ENCODE measurements around the gene PAPSS1.
"Not testable (repeated sequence)": the region's sequence is repeated elsewhere in the genome, so short reads cannot be mapped to it uniquely, and the experiment has no call there.

The PAPSS1 gene

DNA sequence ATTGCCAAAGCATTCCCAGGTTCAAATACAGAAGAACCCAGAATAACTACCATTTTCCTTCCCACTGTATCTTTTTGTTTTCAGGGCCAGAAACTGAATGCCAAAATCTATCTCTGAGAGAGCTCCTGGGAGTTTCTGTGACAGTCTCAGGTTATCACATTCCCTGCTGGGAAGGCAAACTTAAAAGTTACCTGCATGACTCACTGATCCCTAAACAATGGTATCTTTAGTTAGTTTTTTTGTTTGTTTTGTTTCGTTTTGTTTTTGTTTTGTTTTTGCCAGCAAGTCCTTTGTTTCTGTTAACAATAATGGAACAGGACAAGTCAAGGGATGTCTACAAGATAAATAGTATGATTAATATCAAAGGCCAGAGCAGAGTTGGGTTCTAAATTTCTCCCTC lies 34.3 kb downstream of the PAPSS1 start:
- no peak for DNase-seq

DNA sequence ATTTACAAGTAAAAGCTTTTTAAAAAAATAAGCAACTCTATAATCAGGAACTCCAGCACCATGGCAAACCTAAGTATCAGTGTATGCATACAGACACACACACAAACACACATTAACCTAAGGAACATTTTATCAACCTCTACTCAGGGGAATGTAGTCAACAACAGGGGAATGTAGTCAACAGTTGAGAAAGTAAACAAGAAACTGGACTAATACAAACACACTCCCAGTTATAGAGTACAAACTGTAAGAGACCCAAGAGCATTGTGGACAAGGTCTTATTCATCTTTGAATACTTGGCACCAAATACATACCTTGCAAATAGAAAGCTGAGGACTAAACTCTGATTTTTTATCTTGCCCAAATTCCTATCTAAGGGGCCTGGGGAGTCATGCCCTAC lies 36.2 kb downstream of the PAPSS1 start:
- no peak for DNase-seq

DNA sequence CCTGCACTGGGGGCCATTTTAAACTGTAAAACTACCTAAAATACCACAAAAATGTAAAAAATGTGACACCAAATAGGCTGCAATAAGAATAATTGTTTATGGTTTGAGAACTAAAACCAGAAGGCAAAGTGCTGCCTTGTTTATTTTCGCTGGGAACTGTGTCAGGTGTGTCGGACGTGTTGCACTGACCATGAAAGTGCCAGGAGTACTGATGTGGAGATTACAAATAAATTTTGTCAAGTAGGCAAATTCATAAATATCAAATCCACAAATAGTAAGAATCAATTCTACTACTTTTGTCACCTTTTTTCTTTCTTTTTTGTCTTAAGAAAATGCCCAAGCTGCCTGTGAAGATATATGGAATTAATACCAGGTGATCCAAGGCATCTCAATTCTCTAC lies 37.7 kb downstream of the PAPSS1 start:
- no peak for DNase-seq

DNA sequence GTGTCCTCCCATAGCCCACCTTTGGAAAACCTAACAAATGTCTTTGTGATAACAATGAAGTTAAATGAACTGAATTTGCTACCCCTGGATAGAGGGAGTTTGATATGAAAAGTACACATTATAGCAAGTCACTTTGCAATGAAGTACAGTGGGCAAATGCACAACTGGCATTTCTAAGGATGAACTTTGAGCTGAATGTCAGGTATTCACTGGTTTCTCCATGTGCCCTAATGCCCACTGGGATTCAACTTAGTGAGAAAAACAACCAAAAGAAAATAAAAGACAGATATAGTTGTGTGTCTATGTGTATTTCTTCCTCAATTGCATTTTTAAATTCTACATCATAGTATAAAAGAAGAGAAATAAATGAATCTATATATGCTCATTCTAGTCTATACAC lies 51.0 kb downstream of the PAPSS1 start:
- DNase-seq: no peak

DNA sequence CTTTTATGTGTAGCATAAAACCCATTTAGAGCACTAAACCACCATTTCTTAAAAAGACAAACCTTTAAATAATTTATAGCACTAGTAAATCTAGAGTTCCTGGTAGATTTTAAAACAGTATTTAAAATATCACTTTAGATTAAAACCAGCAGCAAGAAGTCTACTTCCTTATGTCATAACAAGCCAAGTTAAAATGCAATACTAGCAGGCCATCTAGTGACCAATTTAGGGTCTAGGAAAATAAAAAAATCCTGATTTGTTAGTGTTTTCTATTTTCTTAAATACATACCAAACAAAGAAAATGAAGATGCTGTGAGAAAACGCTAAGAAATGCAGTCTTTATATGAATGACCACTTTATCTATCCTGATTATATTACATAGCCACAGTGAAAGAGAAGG lies 53.9 kb downstream of the PAPSS1 start:
- no peak for DNase-seq

DNA sequence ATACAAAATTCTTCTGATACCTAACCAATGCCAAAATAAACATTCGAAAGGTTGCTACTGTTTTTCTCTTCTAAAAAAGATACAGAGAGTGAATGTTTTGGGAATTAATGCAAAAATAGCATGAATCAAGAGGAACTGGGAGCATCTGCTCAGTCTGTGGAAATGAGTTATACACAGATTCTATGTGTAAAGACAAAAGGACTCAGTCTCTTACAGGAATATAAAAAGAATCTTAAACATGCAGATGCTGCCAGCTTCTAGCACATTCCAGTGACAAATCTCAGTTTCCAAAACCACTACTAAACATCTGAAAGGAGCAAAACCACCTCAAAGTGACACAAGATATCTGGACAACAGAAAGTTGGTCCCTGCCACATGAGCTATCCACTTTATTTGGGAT lies 55.0 kb downstream of the PAPSS1 start:
- no peak for DNase-seq

DNA sequence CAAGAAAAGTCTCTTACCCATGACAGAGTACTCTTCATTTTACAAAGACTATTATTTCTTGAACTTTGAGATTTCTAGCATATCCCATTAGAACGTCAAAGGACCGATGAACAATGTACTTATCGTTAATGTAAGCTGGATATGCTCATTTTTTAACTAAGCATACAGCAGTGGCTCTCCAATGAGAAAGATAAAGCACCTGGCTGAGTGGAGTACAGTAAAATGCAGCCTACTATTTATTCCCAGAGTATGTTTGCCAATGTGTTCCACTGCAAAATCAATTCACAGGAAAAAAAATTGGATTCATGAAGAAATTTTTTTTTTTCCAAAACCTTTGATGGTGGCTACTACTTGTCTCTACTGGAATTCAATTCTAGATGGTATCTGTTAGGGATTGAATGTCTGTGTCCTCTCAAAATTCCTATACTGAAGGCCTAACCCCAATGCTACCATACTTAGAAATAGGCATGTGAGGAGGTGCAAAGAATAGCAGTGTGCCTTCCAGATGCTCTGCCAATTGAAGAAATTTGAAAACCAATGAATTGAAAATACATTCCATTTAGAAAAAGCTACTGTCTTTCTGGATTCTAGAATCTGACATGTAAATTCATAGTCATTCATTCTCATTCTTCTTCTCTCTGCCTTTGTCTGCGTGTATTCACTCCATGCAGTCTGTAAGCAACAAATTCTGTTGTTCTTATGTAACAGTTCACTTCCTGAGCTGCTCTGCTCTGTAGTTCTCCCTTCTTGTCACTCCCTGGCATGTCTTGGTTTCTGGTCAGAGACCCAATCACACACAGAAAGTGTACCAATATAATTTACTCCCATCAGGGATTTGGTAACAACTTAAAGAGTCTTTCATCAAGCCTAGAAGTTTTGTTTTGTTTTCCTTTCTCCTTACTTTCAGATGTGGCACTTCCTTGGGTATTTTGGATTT lies 61.4 kb downstream of the PAPSS1 start:
- DNase-seq: no peak

DNA sequence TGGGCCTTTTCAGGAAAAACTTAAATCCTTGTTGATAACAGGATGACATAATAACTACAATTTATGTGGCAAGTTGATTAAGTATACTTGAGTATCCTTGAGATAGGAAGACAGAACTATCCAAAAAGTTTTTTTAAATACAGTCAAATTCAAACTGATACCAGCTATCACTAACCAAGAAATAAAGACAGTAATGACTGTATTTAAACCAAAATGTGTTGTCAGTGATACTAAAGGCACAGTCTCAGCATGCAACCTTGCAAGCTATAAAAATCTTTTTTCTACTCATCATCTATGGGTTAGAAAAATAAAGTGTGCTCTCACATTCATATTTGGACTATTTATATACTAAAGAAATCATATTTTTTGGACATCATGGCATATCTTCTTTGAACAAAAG lies 64.7 kb downstream of the PAPSS1 start:
- no peak for DNase-seq

DNA sequence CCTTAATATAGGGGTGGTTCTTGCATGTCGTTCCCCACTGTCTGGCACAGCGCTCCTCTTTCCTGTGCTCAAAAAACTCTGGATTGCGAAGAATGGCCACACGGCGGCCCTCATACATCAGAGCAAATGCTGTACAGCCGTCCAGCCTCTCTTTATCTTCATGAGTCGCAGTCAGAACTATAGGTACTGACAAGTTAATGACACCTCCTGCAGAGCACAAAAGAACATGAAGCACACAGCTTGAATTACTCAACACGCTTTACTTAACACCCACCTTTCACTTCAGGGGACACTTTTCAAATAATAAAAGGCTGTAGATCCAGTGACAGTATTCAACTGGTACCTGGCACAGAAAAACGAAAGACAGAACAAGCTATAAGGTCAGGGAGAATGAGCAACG lies 65.3 kb downstream of the PAPSS1 start:
- no peak for DNase-seq

DNA sequence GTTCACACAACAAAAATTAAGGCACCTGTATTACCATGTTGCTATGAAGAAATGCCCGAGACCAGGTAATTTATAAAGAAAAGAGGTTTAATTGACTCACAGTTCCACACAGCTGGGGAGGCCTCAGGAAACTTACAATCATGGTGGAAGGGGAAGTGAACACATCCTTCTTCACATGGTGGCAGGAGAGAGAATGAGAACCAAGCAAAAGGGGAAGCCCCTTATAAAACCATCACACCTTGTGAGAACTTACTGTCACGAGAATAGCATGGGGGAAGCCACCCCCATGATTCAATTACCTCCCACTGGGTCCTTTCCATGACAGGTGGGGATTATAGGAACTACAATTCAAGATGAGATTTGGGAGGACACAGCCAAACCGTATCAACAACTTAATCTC lies 68.6 kb downstream of the PAPSS1 start:
- DNase-seq: not testable (repeated sequence)

DNA sequence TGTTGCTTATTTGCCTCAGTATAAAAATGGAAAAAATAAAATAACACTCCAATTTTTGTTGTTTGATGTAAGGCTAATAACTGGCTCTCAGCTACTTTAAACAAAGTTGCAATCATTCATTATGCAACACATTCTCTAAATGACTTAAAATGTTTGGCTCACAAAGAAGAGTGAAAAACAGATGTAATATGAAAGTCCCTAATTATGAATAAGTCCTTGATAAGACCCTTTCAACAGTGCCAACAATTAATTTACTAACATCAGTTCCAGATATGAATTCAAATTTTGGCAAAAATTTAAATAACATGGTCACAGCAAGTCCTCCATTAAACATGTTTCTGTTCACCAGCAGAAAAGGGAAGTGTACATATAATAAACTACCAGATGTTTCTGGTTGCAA lies 69.8 kb downstream of the PAPSS1 start:
- DNase-seq: no peak

DNA sequence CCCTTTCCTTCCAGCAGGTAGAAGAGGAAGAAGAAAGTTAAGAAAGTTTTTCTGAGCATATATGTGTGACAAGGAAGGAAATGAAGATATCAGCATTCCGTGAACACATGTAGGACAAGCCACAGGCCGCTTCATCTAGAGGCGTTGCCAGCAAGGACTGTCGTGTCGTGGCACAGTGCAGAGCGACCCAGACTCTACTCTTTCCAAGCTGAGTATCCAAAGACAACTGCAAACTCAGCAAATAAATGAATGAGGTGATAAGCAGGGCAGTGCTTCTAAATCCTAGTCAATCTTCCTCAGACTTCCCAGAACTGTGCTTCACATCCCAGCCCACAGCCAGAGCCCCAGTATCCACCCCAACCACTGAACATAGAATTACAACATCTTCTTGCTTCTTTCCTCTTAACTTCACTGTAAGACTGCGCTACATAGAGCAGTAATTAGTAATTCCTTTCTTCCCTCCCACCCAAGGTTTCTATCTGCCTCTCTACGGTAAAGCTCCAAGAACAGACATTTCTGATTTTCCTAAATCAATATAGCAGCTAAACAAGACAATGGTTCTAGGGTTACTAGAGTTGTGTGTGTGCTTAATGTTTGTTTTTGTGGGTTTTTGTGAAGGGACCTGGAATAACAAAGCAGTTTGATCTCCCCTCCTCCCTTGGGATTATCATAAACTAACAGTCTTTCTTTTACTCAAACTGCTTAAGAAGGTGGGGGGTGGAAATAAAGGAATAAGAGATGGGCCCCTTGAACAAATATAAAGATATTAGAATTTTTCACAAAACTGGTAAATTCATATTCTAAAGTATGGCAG lies 71.6 kb downstream of the PAPSS1 start:
- no peak for DNase-seq

DNA sequence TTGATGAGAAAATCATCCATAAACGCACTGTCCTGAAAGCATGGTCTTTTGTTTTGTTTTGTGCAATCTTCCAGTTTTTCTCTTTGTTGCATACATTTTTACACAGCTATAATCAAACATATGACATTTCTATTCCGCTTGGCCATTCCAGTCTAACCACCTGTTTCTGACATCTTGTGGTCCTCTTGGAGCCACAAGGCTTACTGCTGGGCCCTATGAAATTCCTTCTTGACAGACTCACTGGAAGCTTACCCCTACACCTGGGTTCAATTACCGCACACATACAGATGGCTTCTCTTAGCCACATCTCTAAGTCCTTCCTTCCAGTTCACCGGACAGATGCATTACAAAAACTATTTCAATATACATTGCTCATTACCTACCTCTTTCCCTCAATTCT lies 72.4 kb downstream of the PAPSS1 start:
- DNase-seq: no peak

DNA sequence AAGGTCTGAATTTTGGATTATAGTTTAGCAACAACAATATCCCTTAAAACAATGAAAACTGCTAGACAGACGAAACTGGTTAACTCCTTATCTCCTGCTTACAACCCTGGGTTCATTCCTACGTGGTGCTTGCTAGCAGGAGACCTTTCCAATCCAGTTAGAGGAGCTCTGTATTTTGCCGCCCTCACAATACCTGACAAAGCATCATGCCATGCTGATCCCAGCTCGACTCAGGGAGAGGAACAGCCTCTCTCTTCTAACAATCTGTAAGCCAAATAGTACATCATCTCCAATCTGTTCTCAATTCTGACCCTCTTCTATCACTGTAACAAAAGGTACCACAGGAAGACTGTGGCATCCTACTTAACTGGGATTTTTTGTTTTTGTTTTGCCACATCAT lies 74.4 kb downstream of the PAPSS1 start:
- DNase-seq: no peak

DNA sequence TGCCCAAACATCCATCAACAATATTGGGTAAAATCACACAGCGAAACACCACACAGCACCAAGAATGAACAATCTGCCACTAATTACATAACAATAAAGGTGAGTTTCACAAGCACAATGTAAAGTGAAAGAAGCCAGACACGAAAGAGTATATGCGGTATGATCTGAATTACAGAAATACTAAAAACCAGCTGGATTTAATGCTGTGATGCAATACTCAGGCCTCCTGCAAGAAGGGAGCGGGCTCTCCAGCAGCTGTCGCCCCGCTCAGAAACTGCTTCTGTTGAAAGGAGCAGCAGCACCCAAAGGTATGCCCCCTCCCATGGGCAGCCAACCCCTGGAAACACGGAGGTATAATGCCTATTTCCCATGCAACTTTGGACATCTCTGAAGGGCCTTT lies 77.0 kb downstream of the PAPSS1 start:
- DNase-seq: no peak

DNA sequence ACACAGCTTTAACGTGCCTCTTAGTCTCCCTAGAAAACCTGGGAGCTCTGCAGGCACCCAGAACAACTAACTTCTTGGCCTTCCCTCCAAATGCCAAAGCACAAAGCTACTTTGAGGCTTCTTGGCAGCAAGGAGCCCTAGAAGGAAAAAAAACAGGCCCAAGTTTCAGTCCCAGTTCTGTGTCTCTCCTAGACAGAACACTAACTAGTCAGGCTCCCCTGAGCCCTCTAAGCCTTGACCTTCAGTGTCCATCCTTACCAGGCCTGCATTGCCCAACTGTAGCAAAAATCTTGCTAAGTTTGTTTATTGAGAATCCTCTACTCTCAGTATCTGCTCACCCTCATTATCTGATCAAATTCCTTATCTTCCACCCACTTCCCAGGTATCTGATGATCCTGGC lies 79.2 kb downstream of the PAPSS1 start:
- DNase-seq: no peak

DNA sequence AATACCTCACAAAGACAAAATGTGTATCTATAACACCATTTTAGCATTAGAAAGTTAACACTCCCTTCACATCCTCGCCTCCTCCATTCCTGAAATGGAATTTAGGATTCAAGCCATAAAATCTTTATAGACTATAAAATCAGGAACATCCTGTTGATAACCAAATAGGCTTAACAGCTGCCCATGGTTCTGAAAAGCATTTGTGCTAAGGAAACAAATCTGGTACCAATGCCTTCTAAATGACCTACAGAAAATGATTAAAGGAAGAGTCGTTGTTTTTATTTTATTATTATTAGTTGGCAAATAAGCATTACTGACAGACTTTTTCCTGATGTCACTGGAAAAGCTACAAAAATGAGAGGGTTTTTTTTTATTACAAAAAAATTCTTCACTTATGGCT lies 79.8 kb downstream of the PAPSS1 start:
- DNase-seq: no peak

DNA sequence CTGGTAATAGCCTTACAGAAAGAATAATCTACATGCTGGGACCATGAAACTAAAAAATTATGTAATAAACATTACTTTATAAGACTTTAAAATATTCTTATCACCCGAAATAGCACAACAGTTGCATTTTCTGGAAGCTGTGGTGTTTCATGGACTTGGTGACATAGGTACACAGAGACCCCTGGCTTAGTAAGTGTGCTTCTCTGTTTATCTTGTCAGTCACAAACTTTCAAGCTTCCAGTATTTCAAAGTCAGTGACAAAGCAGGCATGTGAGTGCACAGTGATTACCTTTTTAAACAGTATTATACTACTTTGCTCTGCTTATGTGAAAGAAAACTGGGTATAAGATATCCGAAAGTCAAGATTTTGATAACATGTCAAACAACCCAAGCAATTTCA lies 84.3 kb downstream of the PAPSS1 start:
- no peak for DNase-seq

DNA sequence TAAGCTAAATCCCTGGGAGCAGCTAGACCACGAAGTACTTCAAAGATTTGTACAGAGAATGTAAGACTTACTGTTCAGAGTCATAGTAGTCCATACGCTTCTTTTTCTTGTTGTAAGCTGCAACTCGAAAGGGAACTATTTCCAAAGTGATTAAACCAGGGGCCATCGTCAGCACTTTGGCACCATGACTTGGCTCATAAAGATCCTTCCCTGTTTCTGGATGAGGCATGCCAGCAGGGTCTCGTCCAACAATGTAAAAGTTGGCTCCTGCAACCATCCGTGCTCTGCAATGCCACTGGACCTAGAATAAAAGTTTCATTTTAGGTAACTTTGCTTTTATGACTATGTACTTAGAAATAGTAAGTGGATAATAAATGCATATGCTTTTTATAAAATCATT lies 88.5 kb downstream of the PAPSS1 start:
- no peak for DNase-seq

DNA sequence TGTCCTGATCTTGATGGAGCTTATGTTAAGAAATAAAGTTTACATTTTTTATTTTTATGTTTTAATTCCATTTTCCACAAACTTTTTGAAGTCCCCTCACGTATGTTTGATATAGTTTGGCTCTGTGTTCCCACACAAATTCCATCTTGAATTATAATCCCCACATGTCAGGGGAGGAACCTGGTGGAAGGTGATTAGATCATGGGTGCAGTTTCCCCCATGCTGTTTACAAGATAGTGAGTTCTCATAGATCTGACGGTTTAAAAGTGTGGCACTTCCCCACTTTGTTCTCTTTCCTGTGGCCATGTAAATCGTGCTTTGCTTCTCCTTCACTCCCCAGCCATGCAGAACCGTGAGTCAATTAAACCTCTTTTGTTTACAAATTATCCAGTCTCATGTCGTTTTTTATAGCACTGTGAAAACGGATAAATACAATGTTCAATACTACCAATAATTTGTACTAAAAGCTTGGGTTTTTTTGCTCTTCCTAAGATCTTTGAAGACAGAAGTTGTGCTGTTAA lies 89.8 kb downstream of the PAPSS1 start:
- DNase-seq: no peak

DNA sequence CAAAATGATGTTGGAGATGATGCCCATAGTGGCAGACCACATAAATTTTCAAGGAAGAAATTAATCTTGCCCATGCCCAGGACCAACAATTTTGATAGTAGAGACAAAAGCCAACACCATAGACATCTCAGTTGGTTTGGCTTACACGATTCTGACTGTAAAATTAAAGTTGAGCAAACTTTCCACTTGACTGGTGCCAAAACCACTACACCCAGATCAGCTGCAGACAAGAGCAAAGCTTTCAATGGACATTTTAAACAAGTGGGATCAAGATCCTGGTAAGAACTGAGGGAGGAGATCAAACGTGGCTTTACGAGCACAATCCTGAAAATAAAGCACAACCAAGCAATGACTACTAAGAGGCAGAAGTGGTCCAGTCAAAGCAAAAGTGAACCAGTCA lies 90.7 kb downstream of the PAPSS1 start:
- DNase-seq: no peak

DNA sequence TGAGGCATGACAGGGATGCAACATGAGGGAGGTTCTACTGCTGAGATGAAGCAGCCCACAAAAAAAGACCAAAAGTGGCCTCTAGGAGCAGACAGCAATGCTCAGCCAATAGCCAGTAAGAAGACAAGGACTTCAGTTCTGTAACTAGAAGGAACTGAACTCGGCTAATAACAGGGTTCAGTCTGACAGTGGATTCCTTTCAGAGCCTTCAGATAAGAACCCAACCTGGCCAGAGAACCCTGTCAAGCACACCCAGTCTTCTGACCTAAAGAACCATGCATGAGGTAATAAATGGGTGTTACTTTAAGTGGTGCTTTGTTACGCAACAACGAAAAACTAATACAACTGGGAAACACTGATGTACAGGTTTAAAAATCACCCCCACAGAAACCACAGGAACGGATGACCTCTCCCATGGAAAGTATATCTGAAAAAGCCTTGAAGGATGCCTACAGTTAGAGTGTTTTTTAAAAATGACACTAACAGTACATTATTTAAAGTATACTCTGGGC lies 94.6 kb downstream of the PAPSS1 start:
- no peak for DNase-seq

DNA sequence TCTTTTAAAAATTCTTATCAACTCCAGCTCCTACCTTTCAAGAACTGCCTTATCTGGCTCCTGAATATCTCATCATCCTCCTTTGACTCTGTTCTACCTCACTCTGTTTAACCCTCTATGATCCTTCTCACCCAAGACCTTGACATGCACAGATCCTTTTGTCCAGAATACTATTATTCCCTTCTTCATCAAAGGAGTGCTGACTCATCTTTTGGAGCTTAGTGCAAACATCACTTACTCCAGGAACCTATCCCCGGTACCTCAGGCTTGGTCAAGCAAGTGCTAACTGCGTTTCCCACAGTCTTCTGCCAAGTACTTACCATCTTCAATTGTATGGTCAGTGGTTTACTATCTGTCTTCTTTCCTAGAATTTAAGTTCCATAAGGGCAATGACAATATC lies 96.0 kb downstream of the PAPSS1 start:
- DNase-seq: no peak

DNA sequence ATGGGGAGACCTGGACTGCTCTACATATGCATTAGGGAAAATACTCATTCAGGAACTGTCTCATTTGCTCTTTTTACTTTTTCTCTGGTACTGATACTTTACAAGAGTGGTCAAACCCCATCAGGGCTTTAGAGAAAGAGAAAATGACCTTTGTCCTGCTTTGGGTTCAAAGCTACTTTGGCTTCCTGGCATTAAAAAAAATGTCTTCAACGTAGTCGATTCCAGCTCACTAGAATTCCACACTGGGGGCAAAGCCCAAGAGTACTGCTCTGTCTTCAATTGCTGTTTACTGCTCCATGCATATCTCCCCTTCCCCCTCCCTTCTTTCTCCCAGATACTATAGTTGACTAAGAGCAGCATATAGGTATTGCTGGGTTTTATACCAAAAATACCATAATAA lies 98.0 kb downstream of the PAPSS1 start:
- no peak for DNase-seq

All from kidney glomerular epithelial cell (primary cell).